ENCODE data around the gene KIRREL1.

DNA sequence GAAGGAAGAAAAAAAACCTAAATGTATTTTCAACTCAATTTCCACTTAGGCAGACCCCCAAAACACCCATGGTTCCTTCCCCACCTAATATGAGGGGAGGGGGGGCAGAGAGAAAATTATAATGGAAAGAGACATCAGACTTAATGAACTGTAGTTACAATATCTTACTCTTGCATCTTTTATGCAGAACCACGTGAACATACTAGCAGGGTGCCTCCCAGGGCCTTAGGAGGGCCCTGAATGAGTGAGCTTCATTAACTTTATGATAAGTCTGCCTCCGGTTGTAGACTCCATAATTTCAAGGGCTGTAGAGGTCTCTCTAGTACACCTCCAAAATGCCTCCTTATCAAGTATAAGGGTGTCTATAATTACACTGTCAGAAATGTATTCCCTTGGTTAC, 11.3 kb upstream of the KIRREL1 start:
- TF ChIP-seq, protein P1, sequence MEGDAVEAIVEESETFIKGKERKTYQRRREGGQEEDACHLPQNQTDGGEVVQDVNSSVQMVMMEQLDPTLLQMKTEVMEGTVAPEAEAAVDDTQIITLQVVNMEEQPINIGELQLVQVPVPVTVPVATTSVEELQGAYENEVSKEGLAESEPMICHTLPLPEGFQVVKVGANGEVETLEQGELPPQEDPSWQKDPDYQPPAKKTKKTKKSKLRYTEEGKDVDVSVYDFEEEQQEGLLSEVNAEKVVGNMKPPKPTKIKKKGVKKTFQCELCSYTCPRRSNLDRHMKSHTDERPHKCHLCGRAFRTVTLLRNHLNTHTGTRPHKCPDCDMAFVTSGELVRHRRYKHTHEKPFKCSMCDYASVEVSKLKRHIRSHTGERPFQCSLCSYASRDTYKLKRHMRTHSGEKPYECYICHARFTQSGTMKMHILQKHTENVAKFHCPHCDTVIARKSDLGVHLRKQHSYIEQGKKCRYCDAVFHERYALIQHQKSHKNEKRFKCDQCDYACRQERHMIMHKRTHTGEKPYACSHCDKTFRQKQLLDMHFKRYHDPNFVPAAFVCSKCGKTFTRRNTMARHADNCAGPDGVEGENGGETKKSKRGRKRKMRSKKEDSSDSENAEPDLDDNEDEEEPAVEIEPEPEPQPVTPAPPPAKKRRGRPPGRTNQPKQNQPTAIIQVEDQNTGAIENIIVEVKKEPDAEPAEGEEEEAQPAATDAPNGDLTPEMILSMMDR (IDR thresholded peaks at IDR 0.05), result no peak
- TF ChIP-seq POLR2AphosphoS5 (IDR thresholded peaks at IDR 0.05) (no peak), POLR2A (IDR thresholded peaks at IDR 0.05) (no peak), EP300 (IDR thresholded peaks at IDR 0.05; ENCODE audit: low read depth) (no peak)

Data from transverse colon (tissue), 4 donors.